ENCODE measurements around the gene IRAK1. TPM values are rescaled to one million over a fixed set of nuclear protein-coding genes. Genes with fewer than 3 reads are reported as not detected.

IRAK1 gene
- total RNA-seq, 2 donors from 2014 or later: 113 to 122 TPM

DNA sequence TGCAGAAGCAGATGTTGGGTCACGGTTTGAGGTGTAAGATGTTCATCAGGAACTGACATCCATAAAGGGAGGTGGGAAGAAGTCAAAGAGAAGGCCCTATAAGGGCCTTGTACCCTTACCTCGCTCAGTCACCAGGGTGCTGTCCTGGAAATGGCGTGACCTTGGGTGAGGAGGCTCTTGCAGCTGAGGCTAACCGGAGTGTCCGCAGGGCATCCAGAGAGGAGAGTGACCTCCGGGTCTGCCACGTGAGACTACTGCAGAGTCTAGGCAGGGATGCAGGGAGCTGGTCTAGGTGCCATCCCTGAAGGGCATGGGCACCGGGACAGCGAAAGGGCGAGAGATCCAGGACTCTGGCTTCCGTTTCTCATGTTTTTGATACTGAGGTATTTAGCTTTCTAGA is 28.7 kb upstream of the IRAK1 start:
- H3K4me1 ChIP-seq (replicated peaks): no peaks in the 10 kb centered on the region
- intact Hi-C loops (cut with DNase I): no loop called here
- H3K9me3 ChIP-seq: no peaks in the 10 kb centered on the region
- H3K27me3 ChIP-seq (replicated peaks; ENCODE audit: insufficient read depth): no peaks in the 10 kb centered on the region
- no peak overlapping the region for H3K4me3 ChIP-seq
- no peak for TF ChIP-seq POLR2A (IDR thresholded peaks at IDR 0.05)
- TF ChIP-seq, protein P1, sequence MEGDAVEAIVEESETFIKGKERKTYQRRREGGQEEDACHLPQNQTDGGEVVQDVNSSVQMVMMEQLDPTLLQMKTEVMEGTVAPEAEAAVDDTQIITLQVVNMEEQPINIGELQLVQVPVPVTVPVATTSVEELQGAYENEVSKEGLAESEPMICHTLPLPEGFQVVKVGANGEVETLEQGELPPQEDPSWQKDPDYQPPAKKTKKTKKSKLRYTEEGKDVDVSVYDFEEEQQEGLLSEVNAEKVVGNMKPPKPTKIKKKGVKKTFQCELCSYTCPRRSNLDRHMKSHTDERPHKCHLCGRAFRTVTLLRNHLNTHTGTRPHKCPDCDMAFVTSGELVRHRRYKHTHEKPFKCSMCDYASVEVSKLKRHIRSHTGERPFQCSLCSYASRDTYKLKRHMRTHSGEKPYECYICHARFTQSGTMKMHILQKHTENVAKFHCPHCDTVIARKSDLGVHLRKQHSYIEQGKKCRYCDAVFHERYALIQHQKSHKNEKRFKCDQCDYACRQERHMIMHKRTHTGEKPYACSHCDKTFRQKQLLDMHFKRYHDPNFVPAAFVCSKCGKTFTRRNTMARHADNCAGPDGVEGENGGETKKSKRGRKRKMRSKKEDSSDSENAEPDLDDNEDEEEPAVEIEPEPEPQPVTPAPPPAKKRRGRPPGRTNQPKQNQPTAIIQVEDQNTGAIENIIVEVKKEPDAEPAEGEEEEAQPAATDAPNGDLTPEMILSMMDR (IDR thresholded peaks at IDR 0.05): no peak
- TF ChIP-seq POLR2AphosphoS5 (IDR thresholded peaks at IDR 0.05): no peak
- WGBS: 78% methylated on average over 11 of the region's 11 CpGs
- peak overlapping the region in 1 of 2 donors; percentile 74 for H3K27ac ChIP-seq
- DNase-seq (ENCODE audit: low spot score): no peak
- no peaks in the 10 kb centered on the region for H3K36me3 ChIP-seq

DNA sequence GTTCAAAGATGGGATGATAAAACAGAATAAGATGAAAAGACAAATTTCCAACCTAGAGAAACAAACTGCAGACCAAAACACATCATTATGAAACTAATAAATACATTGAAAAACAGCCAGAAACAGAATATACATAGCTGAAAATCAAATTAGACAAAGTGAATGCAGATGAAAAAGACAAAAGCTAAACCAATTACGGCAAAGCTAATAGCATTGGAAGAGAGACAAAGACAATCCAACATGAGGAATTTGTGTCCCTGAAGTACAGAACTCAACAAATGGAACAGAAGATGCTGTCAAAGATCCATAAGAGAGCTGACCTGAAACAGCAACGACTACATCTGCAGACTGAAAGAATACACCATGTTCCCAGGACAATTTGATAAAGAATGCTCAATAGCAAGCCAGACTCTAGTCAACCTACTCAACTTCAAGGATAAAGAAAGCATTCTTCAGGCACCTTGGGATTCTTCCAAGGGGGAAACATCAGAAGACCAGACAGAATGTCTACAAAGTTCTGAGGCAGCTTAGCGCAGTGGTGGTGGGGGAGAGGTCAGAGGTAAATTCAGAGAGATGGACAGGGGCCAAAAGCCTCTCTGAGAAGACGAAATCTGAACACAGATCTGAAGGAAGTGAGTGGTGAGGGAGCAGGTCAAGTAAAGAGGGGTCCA is 27.4 kb upstream of the IRAK1 start:
- peak overlapping the region; percentile 57 to 74 for H3K27ac ChIP-seq
- intact Hi-C loops (cut with DNase I): no loop called here
- 9% methylated on average over 4 of the region's 4 CpGs for WGBS
- no peaks in the 10 kb centered on the region for H3K4me1 ChIP-seq (replicated peaks)
- no peak overlapping the region for H3K4me3 ChIP-seq
- no peak for DNase-seq (ENCODE audit: low spot score)
- H3K36me3 ChIP-seq: no peaks in the 10 kb centered on the region
- H3K9me3 ChIP-seq: no peaks in the 10 kb centered on the region
- TF ChIP-seq, protein P1 (IDR thresholded peaks at IDR 0.05): no peak
- TF ChIP-seq POLR2AphosphoS5 (IDR thresholded peaks at IDR 0.05): no peak
- TF ChIP-seq POLR2A (IDR thresholded peaks at IDR 0.05): no peak
- H3K27me3 ChIP-seq (replicated peaks; ENCODE audit: insufficient read depth): no peaks in the 10 kb centered on the region

DNA sequence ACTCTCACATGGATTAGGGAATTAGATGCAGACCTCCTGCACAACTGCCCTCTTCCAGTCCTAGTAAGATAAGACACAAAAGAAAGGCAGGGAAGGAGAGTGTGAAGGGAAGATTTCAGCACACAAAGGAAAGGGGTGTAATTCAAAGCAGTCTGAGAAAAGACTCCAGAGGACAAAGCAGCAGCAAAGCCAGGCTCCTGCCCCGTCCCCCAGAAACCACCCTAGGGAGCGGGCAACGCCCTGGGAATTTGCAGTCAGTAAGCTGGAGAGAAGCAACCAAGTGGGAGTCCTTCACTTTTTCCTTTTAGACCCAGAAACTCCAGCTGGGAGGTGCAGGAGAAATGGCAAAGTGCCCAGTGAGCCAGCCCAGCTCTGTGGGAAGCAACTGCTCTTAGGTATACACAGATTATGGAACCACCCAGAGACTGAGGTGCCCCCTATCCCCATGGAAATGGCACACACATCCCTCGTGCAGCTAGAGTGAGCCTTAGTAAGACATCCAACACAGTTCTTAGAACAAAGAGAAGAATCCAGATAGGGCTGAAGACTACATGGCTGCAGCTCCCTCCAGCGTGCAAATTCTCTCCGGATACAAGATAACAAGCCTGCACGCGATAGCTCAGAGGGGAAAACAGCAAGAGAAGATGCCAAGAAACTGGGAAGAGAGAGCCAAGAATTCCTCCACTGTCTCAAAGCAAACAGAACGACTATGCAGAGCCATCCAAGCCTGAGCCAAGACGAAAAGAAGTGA is 26.5 kb upstream of the IRAK1 start:
- TF ChIP-seq POLR2AphosphoS5 (IDR thresholded peaks at IDR 0.05): peak; percentile 69
- no peak for TF ChIP-seq POLR2A (IDR thresholded peaks at IDR 0.05)
- TF ChIP-seq, protein P1 (IDR thresholded peaks at IDR 0.05): peak in 1 of 4 experiments; percentile 41
- H3K27ac ChIP-seq: peak overlapping the region; percentile 71 to 74
- DNase-seq (ENCODE audit: low spot score): peak; percentile 66
- 2% methylated on average over 7 of the region's 10 CpGs for WGBS
- no peak overlapping the region for H3K4me3 ChIP-seq
- no peaks in the 10 kb centered on the region for H3K4me1 ChIP-seq (replicated peaks)
- no peaks in the 10 kb centered on the region for H3K36me3 ChIP-seq
- intact Hi-C loops (cut with DNase I): no loop called here
- H3K27me3 ChIP-seq (replicated peaks; ENCODE audit: insufficient read depth): no peaks in the 10 kb centered on the region
- H3K9me3 ChIP-seq: no peaks in the 10 kb centered on the region

DNA sequence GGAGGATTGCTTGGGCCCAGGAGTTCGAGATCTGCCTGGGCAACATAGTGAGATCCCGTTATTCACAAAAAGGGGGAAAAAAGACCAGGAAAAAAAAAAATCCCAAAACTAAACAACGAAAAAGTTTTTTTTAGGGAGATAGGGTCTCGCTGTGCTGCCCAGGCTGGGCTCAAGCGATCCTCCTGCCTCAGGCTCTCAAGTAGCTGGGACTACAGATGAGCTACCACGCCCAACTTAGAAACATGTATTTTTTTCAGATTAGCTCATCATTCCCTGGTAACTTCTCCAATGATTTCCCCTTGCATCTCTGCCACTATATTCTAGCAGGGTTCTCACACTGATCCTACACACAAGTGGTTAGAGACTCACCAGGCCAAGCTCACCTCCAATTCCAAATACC is 24.4 kb upstream of the IRAK1 start:
- TF ChIP-seq POLR2AphosphoS5 (IDR thresholded peaks at IDR 0.05) (no peak), POLR2A (IDR thresholded peaks at IDR 0.05) (no peak)
- TF ChIP-seq, protein P1 (IDR thresholded peaks at IDR 0.05): no peak
- Histone ChIP-seq H3K27ac (no peak overlapping the region), H3K4me3 (no peak overlapping the region), H3K4me1 (replicated peaks) (no peaks in the 10 kb centered on the region), H3K36me3 (no peaks in the 10 kb centered on the region), H3K27me3 (replicated peaks; ENCODE audit: insufficient read depth) (no peaks in the 10 kb centered on the region), H3K9me3 (no peaks in the 10 kb centered on the region)
- WGBS: 91% methylated on average over 6 of the region's 6 CpGs
- intact Hi-C loops (cut with DNase I): no loop called here
- DNase-seq (ENCODE audit: low spot score): no peak
